ENCODE measurements around the gene SLC38A8.

SLC38A8 gene

DNA sequence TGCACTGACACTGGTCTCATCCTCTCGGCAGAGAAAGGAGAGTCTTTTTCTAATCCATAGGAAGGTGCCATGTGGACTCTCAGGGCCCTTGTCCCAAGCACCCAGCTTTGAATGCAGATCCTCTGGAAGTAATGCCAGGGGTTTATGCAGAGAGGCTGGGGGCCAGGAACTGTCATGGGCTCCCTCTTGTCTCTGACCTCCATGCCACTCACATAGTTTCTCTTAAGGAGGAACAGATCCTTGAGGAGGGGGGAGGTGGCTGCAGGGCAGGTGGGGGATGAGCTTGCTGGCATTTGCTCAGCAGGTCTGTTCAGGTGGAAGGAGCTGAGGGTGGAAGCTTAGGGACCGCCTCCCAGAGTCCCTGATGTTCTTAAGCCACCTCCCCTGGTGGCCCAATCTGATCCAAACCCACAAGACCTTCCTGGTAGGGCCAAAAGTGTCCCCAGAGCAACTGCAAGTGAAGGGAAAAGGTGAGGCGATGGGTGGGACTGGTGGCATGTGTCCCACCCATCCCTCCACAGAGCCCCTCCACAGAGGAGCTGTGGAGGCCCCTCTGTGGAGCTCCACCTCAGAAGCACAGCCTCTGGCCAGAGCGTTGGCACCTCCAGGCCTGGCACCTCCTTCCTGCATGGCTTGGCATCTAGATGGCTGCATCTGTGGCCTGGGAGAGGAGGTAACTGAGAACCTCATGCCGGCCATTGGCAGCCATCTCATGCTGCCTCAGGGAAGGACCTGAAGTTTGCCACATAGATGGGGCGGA lies 65.4 kb downstream of the SLC38A8 start:
- no peaks in the 10 kb centered on the region for H3F3A ChIP-seq (ENCODE audit: low read depth)
- no peaks in the 10 kb centered on the region for H4K20me1 ChIP-seq (ENCODE audit: insufficient read depth, low read length, poor library complexity, severe bottlenecking)
- no peak for TF ChIP-seq EZH2phosphoT487 (IDR thresholded peaks at IDR 0.05; ENCODE audit: borderline replicate concordance)

GRCh38 chr16:83975590-83976260 lies 66.9 kb downstream of the SLC38A8 start:
- Histone ChIP-seq H3K79me2 (ENCODE audit: insufficient read depth, low read length) (no peaks in the 10 kb centered on the region), H3K27me3 (ENCODE audit: insufficient read depth, low read length, poor library complexity, severe bottlenecking) (no peaks in the 10 kb centered on the region), H2AFZ (ENCODE audit: low read length) (no peak overlapping the region), H3K9me2 (replicated peaks; ENCODE audit: low read depth, low read length) (no peaks in the 10 kb centered on the region), H3K9me3 (ENCODE audit: insufficient read depth, low read depth, low read length) (no peaks in the 10 kb centered on the region), H3K4me3 (ENCODE audit: low read length, poor library complexity, severe bottlenecking) (no peak overlapping the region), H3K4me2 (ENCODE audit: low read depth, low read length, poor library complexity, severe bottlenecking) (no peak overlapping the region), H3F3A (ENCODE audit: low read depth) (no peaks in the 10 kb centered on the region), H3K36me3 (ENCODE audit: insufficient read depth, low read length) (no peaks in the 10 kb centered on the region), H4K20me1 (ENCODE audit: insufficient read depth, low read length, poor library complexity, severe bottlenecking) (no peaks in the 10 kb centered on the region), H3K4me1 (ENCODE audit: insufficient read depth, low read length, poor library complexity, severe bottlenecking) (no peaks in the 10 kb centered on the region), H3K9ac (ENCODE audit: low read depth, low read length, poor library complexity, severe bottlenecking) (no peak overlapping the region)
- TF ChIP-seq EZH2phosphoT487 (IDR thresholded peaks at IDR 0.05; ENCODE audit: borderline replicate concordance): no peak
- TF ChIP-seq, protein P1, sequence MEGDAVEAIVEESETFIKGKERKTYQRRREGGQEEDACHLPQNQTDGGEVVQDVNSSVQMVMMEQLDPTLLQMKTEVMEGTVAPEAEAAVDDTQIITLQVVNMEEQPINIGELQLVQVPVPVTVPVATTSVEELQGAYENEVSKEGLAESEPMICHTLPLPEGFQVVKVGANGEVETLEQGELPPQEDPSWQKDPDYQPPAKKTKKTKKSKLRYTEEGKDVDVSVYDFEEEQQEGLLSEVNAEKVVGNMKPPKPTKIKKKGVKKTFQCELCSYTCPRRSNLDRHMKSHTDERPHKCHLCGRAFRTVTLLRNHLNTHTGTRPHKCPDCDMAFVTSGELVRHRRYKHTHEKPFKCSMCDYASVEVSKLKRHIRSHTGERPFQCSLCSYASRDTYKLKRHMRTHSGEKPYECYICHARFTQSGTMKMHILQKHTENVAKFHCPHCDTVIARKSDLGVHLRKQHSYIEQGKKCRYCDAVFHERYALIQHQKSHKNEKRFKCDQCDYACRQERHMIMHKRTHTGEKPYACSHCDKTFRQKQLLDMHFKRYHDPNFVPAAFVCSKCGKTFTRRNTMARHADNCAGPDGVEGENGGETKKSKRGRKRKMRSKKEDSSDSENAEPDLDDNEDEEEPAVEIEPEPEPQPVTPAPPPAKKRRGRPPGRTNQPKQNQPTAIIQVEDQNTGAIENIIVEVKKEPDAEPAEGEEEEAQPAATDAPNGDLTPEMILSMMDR (conservative IDR thresholded peaks at IDR 0.05; ENCODE audit: low read length): no peak

More for the DNA sequence above, 65.4 kb downstream of the SLC38A8 start:
- Histone ChIP-seq H3K27me3 (ENCODE audit: insufficient read depth, low read length, poor library complexity, severe bottlenecking) (no peaks in the 10 kb centered on the region), H3K36me3 (ENCODE audit: insufficient read depth, low read length) (no peaks in the 10 kb centered on the region), H3K9ac (ENCODE audit: low read depth, low read length, poor library complexity, severe bottlenecking) (no peak overlapping the region), H3K9me3 (ENCODE audit: insufficient read depth, low read depth, low read length) (no peaks in the 10 kb centered on the region), H3K79me2 (ENCODE audit: insufficient read depth, low read length) (no peaks in the 10 kb centered on the region), H3K9me2 (replicated peaks; ENCODE audit: low read depth, low read length) (no peaks in the 10 kb centered on the region), H2AFZ (ENCODE audit: low read length) (no peak overlapping the region), H3K4me2 (ENCODE audit: low read depth, low read length, poor library complexity, severe bottlenecking) (no peak overlapping the region), H3K4me1 (ENCODE audit: insufficient read depth, low read length, poor library complexity, severe bottlenecking) (no peaks in the 10 kb centered on the region), H3K4me3 (ENCODE audit: low read length, poor library complexity, severe bottlenecking) (no peak overlapping the region)

DNA sequence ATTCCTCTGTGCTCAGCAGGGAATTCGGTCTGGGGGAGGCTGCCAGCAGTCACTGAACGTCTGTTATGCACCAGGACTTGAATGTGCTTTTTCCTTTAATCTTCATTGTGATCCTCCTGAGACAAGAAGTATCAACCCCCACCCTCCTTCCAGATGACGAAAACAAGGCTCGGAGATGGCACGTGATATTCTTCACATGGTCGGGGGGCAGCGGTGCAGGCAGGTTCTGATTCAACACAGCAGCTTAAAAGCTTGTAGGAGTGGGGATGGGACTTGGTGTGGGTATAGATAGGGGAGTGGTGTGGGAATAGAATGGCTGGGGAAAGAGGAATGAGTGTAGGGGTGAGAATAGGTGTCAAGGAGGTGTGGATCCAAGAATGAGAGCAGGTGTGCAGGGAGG lies 68.1 kb downstream of the SLC38A8 start:
- no peaks in the 10 kb centered on the region for H3K4me1 ChIP-seq (ENCODE audit: insufficient read depth, low read length, poor library complexity, severe bottlenecking)
- H3K4me2 ChIP-seq (ENCODE audit: low read depth, low read length, poor library complexity, severe bottlenecking): no peak overlapping the region
- TF ChIP-seq, protein P1 (conservative IDR thresholded peaks at IDR 0.05; ENCODE audit: low read length): no peak
- TF ChIP-seq EZH2phosphoT487 (IDR thresholded peaks at IDR 0.05; ENCODE audit: borderline replicate concordance): no peak

More for the DNA sequence above, 68.1 kb downstream of the SLC38A8 start:
- no peaks in the 10 kb centered on the region for H3K36me3 ChIP-seq (ENCODE audit: insufficient read depth, low read length)
- no peaks in the 10 kb centered on the region for H3K9me3 ChIP-seq (ENCODE audit: insufficient read depth, low read depth, low read length)
- H3K79me2 ChIP-seq (ENCODE audit: insufficient read depth, low read length): no peaks in the 10 kb centered on the region
- no peaks in the 10 kb centered on the region for H3F3A ChIP-seq (ENCODE audit: low read depth)
- no peak overlapping the region for H2AFZ ChIP-seq (ENCODE audit: low read length)
- H3K27me3 ChIP-seq (ENCODE audit: insufficient read depth, low read length, poor library complexity, severe bottlenecking): no peaks in the 10 kb centered on the region
- no peaks in the 10 kb centered on the region for H4K20me1 ChIP-seq (ENCODE audit: insufficient read depth, low read length, poor library complexity, severe bottlenecking)
- H3K9ac ChIP-seq (ENCODE audit: low read depth, low read length, poor library complexity, severe bottlenecking): no peak overlapping the region
- no peaks in the 10 kb centered on the region for H3K9me2 ChIP-seq (replicated peaks; ENCODE audit: low read depth, low read length)
- no peak overlapping the region for H3K4me3 ChIP-seq (ENCODE audit: low read length, poor library complexity, severe bottlenecking)
